Lower leg skin (tissue), 3 donors: Measurements from ENCODE around the gene ZNF444.

Experiments
- POLR2A ChIP-seq, 2 donors: fragments of 450-650 bp; IDR thresholded peaks; one replicate each; pipeline ENCODE4 v1.6.1; 2016 to 2017; ENCODE audit warnings: antibody characterized with exemption in 2 of 2, mild to moderate bottlenecking in 1 of 2, moderate library complexity in 1 of 2
- TF ChIP-seq, protein P1 (sequence below), 3 donors: fragments of 450-650 bp; IDR thresholded peaks; one replicate each; pipeline ENCODE4 v1.5.1; 2016; ENCODE audit warnings: antibody characterized with exemption in 3 of 3, mild to moderate bottlenecking in 3 of 3, moderate library complexity in 2 of 3

GRCh38 chr19:56174086-56174485, 33.0 kb downstream of the ZNF444 start:
- TF ChIP-seq POLR2A (IDR thresholded peaks at IDR 0.05) = no peak
- TF ChIP-seq, protein P1, sequence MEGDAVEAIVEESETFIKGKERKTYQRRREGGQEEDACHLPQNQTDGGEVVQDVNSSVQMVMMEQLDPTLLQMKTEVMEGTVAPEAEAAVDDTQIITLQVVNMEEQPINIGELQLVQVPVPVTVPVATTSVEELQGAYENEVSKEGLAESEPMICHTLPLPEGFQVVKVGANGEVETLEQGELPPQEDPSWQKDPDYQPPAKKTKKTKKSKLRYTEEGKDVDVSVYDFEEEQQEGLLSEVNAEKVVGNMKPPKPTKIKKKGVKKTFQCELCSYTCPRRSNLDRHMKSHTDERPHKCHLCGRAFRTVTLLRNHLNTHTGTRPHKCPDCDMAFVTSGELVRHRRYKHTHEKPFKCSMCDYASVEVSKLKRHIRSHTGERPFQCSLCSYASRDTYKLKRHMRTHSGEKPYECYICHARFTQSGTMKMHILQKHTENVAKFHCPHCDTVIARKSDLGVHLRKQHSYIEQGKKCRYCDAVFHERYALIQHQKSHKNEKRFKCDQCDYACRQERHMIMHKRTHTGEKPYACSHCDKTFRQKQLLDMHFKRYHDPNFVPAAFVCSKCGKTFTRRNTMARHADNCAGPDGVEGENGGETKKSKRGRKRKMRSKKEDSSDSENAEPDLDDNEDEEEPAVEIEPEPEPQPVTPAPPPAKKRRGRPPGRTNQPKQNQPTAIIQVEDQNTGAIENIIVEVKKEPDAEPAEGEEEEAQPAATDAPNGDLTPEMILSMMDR (IDR thresholded peaks at IDR 0.05) = no peak
